ENCODE data around the gene RASGRP4.
"Not testable (repeated sequence)": the region's sequence is repeated elsewhere in the genome, so short reads cannot be mapped to it uniquely, and the experiment has no call there.

Gene RASGRP4

DNA sequence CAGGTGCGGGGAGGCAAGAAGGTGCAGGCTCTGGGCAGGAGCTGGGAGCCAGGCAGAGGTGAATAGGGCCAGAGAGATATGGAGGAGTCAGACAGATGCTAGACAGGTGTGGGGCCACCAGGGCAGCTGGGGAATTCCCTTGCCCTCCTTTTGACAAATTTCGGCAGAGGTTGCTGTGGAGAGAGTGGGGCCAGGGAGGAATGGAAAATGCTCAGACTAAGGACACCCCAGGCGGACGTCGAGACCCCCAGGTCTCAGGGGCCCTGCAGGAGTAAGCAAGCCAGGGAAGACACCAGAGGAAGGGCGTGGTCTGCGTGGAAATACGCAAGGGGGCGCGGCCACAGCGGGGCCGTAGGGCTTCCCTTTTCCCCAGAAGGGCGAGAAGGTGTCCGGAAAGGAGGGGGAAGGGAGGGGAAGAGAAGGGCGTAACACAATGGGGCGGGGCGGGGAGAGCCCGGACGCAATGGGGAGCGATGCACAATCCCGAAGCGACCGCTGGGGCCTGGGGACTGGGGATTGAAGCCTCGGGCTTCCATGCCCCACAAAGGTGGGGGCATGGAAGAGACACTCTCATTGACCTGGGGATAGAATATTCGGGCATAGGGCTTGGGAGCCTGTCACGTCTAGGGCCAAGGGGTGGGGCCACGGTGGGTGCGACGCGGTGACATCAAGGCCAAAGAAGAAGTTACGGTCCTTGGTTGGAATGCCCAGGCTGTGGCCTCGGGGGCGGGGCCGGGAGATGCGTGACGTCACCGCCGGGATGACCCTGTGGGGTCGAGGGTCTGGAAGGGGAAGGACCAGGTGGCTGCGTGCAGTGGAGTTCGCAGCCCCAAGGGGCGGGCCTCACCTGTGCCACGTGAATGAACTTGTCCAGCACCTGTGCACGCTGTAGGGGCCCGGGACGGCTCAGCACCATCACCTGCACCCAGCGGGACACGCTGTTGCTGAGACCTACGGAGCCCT lies 8.2 kb downstream of the RASGRP4 start:
- in situ Hi-C loops (cut with HindIII; ENCODE audit: low pct_ligation_motif_present, low sequenced_read_pairs) = no loop called here
- H3K27me3 ChIP-seq (replicated peaks) = no peaks in the 10 kb centered on the region

GRCh38 chr19:38417146-38417543 lies 8.9 kb downstream of the RASGRP4 start:
- Histone ChIP-seq H3K27me3 (replicated peaks) (no peaks in the 10 kb centered on the region), H3K27ac (no peak overlapping the region), H3K36me3 (replicated peaks) (no peaks in the 10 kb centered on the region), H3K4me3 (ENCODE audit: low read depth, low read length) (no peak overlapping the region)
- in situ Hi-C loops (cut with HindIII; ENCODE audit: low pct_ligation_motif_present, low sequenced_read_pairs) = no loop called here
- DNase-seq = no peak
- no peak for TF ChIP-seq CTCF (IDR thresholded peaks at IDR 0.05; ENCODE audit: low read depth, low read length, missing control alignments)

More for the DNA sequence above, 8.2 kb downstream of the RASGRP4 start:
- no peak for DNase-seq
- no peaks in the 10 kb centered on the region for H3K36me3 ChIP-seq (replicated peaks)
- TF ChIP-seq CTCF (IDR thresholded peaks at IDR 0.05; ENCODE audit: low read depth, low read length, missing control alignments) = no peak
- H3K27ac ChIP-seq = no peak overlapping the region
- H3K4me3 ChIP-seq (ENCODE audit: low read depth, low read length) = no peak overlapping the region

DNA sequence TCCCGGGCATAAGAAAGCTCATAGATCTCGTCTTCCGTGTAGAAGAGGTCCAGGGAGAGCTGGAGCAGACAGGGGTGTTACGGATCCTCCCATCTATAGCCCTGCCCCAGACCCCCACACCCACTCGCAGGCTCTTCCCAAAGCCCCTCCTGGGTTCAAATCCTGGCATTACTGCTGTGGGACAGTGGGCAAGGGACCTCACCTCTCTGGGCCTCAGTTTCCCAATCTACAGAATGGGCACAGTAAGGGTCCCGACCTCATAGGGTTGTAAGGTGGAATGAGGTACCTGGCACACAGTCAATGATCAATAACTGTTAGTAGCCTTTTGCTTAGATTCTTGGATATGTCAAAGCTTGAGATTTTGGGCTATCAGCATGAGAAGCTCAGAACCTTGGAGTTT lies 12.6 kb downstream of the RASGRP4 start:
- H3K27ac ChIP-seq = no peak overlapping the region
- no peak for DNase-seq
- H3K4me3 ChIP-seq (ENCODE audit: low read depth, low read length) = no peak overlapping the region
- no peaks in the 10 kb centered on the region for H3K27me3 ChIP-seq (replicated peaks)
- H3K36me3 ChIP-seq (replicated peaks) = no peaks in the 10 kb centered on the region
- TF ChIP-seq CTCF (IDR thresholded peaks at IDR 0.05; ENCODE audit: low read depth, low read length, missing control alignments) = no peak
- in situ Hi-C loops (cut with HindIII; ENCODE audit: low pct_ligation_motif_present, low sequenced_read_pairs) = no loop called here

GRCh38 chr19:38412961-38413360 lies 13.1 kb downstream of the RASGRP4 start:
- Histone ChIP-seq H3K27me3 (replicated peaks) (no peaks in the 10 kb centered on the region), H3K36me3 (replicated peaks) (no peaks in the 10 kb centered on the region), H3K4me3 (ENCODE audit: low read depth, low read length) (no peak overlapping the region), H3K27ac (no peak overlapping the region)
- no peak for TF ChIP-seq CTCF (IDR thresholded peaks at IDR 0.05; ENCODE audit: low read depth, low read length, missing control alignments)
- DNase-seq = no peak
- in situ Hi-C loops (cut with HindIII; ENCODE audit: low pct_ligation_motif_present, low sequenced_read_pairs) = no loop called here

- in situ Hi-C loops (cut with HindIII; ENCODE audit: low pct_ligation_motif_present, low sequenced_read_pairs) = no loop called here
- Histone ChIP-seq H3K27ac (no peak overlapping the region), H3K4me3 (ENCODE audit: low read depth, low read length) (no peak overlapping the region), H3K27me3 (replicated peaks) (no peaks in the 10 kb centered on the region), H3K36me3 (replicated peaks) (no peaks in the 10 kb centered on the region)
- DNase-seq = no peak
- TF ChIP-seq CTCF (IDR thresholded peaks at IDR 0.05; ENCODE audit: low read depth, low read length, missing control alignments) = no peak
Measured at GRCh38 chr19:38412491-38412890, 13.5 kb downstream of the RASGRP4 start.

- DNase-seq; H3K27me3 ChIP-seq (replicated peaks); in situ Hi-C loops (cut with HindIII; ENCODE audit: low pct_ligation_motif_present, low sequenced_read_pairs): not testable (repeated sequence)
Measured at GRCh38 chr19:38411898-38412297, 14.1 kb downstream of the RASGRP4 start.

More at GRCh38 chr19:38411898-38412297, 14.1 kb downstream of the RASGRP4 start:
- H3K4me3 ChIP-seq (ENCODE audit: low read depth, low read length); H3K36me3 ChIP-seq (replicated peaks); H3K27ac ChIP-seq: not testable (repeated sequence)

Measured in brain microvascular endothelial cell (primary cell).